Erythroblast (primary cell): Measurements from ENCODE around the gene CCL17.
"Not testable (repeated sequence)": the region's sequence is repeated elsewhere in the genome, so short reads cannot be mapped to it uniquely, and the experiment has no call there.

Experiments used
- DNase-seq, 2 experiments: peaks; one replicate each; lab custom pipeline; 2025; lab: John Stamatoyannopoulos, UW
- GATA1 ChIP-seq: IDR thresholded peaks from 2 replicates; pipeline ENCODE4 v1.6.1; 2011; ENCODE audit warnings: low read depth, mild to moderate bottlenecking, control low read depth, low read length, moderate library complexity
- POLR2A ChIP-seq: IDR thresholded peaks from 2 replicates; pipeline ENCODE4 v1.6.1; 2011; ENCODE audit warnings: mild to moderate bottlenecking, low read length

Gene CCL17

DNA sequence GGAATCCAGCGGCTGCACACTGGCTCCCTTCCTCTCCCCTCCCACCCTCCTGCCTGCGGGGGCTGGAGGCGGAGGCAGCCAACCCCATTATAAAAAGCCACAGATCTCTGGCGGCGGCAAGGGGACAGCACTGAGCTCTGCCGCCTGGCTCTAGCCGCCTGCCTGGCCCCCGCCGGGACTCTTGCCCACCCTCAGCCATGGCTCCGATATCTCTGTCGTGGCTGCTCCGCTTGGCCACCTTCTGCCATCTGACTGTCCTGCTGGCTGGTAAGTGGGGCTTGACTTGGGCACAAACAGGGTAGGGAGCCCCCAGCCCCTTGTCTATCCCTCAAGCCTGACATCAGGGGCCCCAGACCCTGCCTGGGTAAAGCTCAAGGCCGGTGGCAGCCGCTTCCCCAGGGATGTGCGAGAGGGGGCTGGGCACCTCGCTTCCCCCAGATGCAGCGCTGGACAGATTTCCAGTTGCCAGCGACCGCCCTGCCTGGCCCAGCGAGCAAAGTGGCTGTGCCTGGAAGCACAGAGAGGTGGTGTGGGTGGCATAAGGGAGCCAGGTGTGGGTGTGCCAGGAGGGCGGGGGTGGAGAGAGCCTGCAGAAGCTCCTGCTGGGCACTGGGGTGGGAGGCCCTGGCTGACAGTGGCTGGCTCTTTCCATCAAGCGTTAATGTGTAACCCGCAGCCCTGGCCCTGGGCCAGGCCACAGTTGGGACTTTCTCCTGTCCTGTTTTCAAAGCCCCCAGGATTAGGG, 32.0 kb upstream of the CCL17 start, which contains the start of gene CX3CL1:
Gene CX3CL1 (plus strand): TSS at position 119 of the 745 bp plus-strand sequence. CDS start 79 bp downstream, at position 198.
- DNase-seq: no peak
- TF ChIP-seq POLR2A: no peak
- TF ChIP-seq GATA1: no peak

DNA sequence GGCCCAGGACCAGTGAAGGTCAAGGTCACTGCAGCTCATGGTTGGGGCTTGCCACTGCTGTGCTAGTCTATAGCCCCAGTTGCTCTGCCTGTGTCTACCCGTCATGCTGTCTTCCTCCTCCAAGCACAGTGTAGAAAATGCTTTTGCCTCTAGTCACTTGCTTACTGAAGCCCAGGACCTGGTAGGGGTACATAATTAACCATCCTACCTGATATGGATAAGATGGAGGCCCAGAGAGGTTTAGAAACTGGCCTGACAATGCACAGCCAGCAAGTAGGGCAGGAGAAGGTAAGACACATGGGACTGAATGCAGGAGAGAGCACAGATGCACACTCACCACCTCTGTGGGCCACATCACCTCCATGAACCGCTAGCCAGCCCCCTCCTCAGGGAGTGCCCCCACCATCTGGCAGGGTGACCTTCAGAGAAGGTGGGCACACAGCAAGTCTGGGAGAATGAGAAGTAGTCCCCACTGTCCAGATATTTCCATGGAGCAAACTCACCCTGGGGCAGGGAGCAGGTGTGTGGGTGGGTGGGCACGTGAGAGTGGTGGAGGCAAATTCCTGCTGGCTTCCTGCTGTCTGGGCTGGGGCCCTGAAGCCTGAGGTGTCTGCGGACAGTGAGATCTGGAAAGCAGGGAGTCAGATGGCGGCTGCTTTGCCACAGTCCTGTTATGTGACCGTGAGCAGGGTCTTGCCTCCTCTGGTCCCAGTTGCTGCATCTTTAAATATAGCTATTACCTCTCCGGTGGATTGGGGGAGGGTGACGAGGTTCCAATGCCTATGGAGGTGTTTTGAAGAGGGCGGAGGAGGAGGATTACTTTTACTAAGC, 31.2 kb upstream of the CCL17 start:
- no peak for TF ChIP-seq POLR2A
- no peak for TF ChIP-seq GATA1
- DNase-seq: no peak

DNA sequence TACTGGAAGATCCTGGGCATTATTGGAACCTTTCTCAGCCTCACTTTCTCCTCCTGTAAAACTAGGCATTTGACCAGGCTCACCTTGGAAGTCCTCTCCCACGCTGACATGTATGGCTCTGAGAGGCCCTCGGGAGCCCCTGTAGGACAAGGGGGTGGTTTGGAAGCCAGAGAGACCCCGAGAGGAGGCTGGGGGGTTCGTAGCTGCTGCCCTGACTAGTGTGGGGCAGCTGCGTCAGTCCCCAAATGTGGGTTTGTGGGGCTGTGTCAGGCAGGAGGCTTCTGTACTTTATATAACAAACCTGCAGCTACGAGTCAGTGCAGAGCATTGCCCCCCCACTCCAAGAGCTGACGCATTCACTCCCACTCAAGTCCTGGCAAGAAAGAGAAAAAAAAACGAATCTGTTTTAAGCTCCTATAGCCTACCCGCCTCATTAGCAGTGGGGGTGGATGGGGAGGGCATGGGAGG, 30.5 kb upstream of the CCL17 start:
- DNase-seq: no peak
- no peak for TF ChIP-seq POLR2A
- TF ChIP-seq GATA1: no peak

DNA sequence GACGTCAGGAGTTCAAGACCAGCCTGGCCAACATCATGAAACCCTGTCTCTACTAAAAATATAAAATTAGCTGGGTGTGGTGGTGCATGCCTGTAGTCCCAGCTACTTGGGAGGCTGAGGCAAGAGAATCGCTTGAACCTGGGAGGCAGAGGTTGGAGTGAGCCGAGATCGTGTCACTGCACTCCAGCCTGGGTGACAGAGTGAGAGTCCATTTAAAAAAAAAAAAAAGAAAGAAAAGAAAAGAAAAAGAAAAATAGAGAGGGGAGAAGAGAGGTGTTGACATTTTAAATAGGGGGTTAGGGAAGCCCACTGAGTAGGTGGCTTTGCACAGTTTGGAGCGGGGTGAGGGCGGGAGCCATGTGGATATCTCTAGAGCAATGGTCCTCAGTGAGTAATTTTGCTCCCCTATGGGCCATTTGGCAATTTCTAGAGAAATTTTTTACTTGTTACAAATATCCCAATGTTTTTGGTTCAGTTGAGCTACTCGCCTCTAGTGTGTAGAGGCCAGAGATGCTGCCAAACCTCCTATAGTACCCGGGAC, 29.6 kb upstream of the CCL17 start:
- DNase-seq: not testable (repeated sequence)

DNA sequence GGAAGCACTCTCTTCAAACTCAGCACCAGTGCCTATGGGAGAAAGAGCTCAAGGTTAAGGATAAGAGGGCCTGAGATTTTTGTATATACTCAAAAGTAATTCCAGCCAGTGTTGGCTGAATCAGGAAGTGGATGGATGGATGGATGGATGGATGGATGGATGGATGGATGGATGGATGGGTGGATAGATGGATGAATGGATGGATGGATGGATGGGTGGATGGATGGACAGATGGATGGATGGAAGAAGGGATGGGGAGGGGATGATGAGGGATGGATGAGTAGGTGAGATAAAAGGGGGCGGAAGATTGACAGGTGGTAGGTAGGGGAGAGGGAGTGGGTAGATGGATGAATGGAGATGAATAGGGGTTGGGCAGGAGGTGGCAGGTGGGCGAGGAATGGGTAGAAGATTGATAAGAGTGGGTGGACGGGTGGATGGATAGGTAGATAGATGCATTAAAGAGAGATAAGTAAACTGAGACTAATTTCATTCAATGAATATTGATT, 28.2 kb upstream of the CCL17 start:
- TF ChIP-seq GATA1 (no peak), POLR2A (no peak)
- DNase-seq: no peak

DNA sequence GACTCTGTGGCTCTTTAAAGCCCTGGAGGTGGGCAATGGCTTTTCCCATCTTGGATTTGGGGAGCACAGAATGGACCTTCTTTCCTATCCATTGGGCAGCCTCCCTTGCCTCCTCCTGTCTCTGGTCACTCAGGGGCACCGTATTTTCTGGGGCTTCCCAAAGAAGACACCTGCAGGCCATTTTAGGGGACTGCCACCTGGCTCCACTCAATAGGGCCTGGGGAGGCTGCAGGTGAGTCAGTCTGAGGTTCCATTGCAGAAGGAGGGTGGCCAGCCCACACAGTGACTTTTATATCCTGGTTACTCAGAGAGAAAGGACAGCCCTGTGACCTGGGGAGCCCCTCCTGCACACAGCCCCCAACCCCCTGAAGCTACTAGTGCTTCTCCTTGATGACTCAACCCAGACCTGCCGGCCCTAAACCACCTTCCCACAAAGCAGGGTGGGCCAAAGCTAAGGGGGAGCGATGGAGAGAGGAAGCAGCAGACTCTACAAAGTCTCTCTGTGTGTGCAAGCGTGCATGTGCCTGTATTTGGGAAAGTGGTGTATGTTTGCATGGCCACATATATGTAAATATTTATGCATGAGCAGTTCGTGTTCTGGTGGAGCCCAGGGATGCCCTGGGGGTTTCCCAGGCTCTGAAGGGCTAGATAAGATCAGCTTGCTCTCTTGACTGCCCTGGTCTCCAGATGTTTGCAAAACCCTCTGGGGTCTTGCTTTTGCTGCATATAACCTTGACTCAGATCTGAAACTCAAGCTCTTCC, 27.3 kb upstream of the CCL17 start:
- no peak for DNase-seq

DNA sequence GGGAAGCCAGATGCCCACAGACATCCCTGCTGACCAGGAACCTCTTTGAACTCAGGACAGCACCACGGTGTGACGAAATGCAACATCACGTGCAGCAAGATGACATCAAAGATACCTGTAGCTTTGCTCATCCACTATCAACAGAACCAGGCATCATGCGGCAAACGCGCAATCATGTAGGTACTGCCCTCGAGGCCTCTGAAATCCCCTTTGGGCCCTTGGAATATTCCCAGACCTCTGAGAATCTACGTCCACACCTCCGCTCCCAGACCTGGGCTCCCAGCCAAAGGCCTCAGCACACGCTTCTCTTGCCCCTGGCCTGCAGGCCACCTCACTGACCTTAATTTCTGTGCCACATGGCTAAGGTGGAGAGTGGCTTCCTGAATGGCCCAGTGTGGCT, 25.0 kb upstream of the CCL17 start:
- DNase-seq: no peak
- no peak for TF ChIP-seq POLR2A
- no peak for TF ChIP-seq GATA1

More for the DNA sequence above, 27.3 kb upstream of the CCL17 start:
- no peak for TF ChIP-seq GATA1
- no peak for TF ChIP-seq POLR2A

DNA sequence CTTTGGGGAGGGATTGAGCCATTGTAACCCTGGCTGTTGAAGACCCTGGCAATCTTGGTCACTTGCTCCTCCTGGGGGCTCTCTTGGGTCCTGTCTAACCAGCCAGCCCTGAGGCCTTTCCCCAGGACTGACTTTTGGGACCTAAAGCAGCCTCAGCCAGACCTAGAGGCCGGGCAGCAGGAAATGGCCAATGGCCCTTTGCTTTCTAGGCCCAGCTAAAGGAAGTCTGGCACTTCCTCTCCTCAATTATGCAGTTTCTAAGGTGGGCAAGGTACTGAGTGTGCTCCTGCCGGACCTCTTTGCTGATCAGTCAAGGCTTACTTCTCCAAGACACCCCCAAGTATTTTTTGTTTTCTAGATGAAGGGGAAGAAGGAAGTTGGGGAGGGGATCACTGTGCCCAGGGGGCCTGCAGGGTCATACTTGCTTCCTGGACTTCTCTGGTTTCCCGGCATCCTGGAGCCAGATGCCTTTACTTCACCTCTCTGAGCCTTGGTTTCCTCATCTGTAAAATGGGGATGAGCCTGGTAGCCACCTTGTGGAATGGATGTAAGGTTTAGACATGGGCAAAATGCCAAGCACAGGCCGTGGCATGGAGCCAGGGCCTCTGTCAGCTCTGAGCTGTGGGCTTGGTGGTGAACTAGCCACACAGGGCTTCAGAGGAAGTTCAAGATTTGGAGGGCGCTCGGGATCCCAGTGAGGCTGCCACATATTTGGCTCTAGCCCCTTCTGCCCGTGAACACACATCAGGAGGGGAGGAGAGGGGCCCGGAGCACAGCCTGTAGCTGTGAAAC, 23.7 kb upstream of the CCL17 start:
- peak; percentile 42 to 55 for DNase-seq
- TF ChIP-seq POLR2A (no peak), GATA1 (no peak)

DNA sequence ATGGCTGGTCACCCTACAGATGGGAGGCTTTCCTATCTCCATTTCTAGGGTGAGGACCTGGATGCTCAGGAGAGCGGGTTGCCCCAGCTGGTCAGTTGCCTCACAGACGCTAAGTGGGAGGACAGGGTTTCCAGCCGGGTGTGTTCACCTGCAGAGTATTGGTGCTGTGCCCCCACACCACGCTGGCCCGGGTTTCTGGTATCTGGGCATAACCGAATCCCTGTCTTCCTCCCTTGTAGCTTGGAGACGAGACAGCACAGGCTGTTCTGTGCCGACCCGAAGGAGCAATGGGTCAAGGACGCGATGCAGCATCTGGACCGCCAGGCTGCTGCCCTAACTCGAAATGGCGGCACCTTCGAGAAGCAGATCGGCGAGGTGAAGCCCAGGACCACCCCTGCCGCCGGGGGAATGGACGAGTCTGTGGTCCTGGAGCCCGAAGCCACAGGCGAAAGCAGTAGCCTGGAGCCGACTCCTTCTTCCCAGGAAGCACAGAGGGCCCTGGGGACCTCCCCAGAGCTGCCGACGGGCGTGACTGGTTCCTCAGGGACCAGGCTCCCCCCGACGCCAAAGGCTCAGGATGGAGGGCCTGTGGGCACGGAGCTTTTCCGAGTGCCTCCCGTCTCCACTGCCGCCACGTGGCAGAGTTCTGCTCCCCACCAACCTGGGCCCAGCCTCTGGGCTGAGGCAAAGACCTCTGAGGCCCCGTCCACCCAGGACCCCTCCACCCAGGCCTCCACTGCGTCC, 22.6 kb upstream of the CCL17 start:
- TF ChIP-seq POLR2A (no peak), GATA1 (no peak)
- no peak for DNase-seq

DNA sequence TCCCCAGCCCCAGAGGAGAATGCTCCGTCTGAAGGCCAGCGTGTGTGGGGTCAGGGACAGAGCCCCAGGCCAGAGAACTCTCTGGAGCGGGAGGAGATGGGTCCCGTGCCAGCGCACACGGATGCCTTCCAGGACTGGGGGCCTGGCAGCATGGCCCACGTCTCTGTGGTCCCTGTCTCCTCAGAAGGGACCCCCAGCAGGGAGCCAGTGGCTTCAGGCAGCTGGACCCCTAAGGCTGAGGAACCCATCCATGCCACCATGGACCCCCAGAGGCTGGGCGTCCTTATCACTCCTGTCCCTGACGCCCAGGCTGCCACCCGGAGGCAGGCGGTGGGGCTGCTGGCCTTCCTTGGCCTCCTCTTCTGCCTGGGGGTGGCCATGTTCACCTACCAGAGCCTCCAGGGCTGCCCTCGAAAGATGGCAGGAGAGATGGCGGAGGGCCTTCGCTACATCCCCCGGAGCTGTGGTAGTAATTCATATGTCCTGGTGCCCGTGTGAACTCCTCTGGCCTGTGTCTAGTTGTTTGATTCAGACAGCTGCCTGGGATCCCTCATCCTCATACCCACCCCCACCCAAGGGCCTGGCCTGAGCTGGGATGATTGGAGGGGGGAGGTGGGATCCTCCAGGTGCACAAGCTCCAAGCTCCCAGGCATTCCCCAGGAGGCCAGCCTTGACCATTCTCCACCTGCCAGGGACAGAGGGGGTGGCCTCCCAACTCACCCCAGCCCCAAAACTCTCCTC, 21.9 kb upstream of the CCL17 start:
- peak in 1 of 2 experiments; percentile 4 for DNase-seq

More for the DNA sequence above, 21.9 kb upstream of the CCL17 start:
- TF ChIP-seq GATA1 (no peak), POLR2A (no peak)
